HepG2 (cell line): ENCODE measurements around the gene CADM2. TPM values are rescaled to one million over a fixed set of nuclear protein-coding genes. Genes with fewer than 3 reads are reported as not detected.

ENCODE experiments used
- ATAC-seq: fragments of 200-7000 bp; cut with Tn5 transposase; 3 replicates; pipeline ENCODE4 v1.9.1; 2020; ENCODE audit warnings: mild to moderate bottlenecking, moderate library complexity
- BruUV-seq: library from RNA; stranded (reverse); fragments of 400-500 nt; replicated peaks from 2 replicates; lab custom pipeline; 2021; lab: Mats Ljungman, UMichigan
- CTCF ChIA-PET: fragments of 300-600 bp; formaldehyde crosslinking; extraction: SDS; loops from one replicate; lab custom pipeline; 2021; ENCODE audit warnings: low total read pairs, inconsistent platforms, low intra/inter-chr PET ratio; lab: Yijun Ruan, JAX
- POLR2A ChIA-PET: fragments of 350-600 bp; sonication (Branson Sonifier 250); formaldehyde crosslinking; loops from one replicate; lab custom pipeline; 2020; ENCODE audit warnings: antibody characterized with exemption, inconsistent platforms; lab: Yijun Ruan, JAX
- DNase-seq: peaks from one replicate; pipeline ENCODE4 v3.0.0-alpha.2; 2015; ENCODE audit warnings: low spot score
- FAIRE-seq: peaks from 3 replicates; lab custom pipeline; 2011; peaks lifted over from hg19 to GRCh38; lab: Jason Lieb, UNC
- H2AFZ ChIP-seq: one replicate; pipeline ENCODE4 v1.6.1; 2011; ENCODE audit warnings: low read length, inconsistent platforms
- H3K27ac ChIP-seq: fragments of 300-600 bp; 3 replicates; pipeline ENCODE4 v1.8.0; 2011; ENCODE audit warnings: mixed run types, mild to moderate bottlenecking, mixed read lengths, low read length, inconsistent platforms; ENCODE audit not compliant: insufficient read depth; ENCODE audit errors: extremely low read length
- H3K27me3 ChIP-seq, 2 experiments: fragments of 200-600 bp in 1 of 2; 2 replicates in 1 of 2; 3 replicates in 1 of 2; pipeline versions ENCODE4 v1.6.0 to v1.8.0; 2011; ENCODE audit warnings: low read length in 2 of 2, mild to moderate bottlenecking in 2 of 2, moderate library complexity in 2 of 2, inconsistent platforms in 1 of 2; ENCODE audit not compliant: insufficient read depth in 2 of 2, control insufficient read depth in 1 of 2
- H3K36me3 ChIP-seq, 2 experiments: fragments of 200-600 bp in 1 of 2; replicated peaks in 1 of 2; 2 replicates in 1 of 2; 3 replicates in 1 of 2; pipeline versions ENCODE4 v1.5.1 to v1.8.0; 2011; ENCODE audit warnings: low read length in 2 of 2, inconsistent platforms in 1 of 2; ENCODE audit not compliant: insufficient read depth in 2 of 2, control insufficient read depth in 1 of 2
- H3K4me1 ChIP-seq: 2 replicates; pipeline ENCODE4 v1.5.1; 2012; ENCODE audit warnings: low read length, inconsistent platforms; ENCODE audit not compliant: insufficient read depth
- H3K4me2 ChIP-seq: 2 replicates; pipeline ENCODE4 v1.6.0; 2011; ENCODE audit warnings: low read depth, low read length, inconsistent platforms
- H3K4me3 ChIP-seq, 3 experiments: fragments of 200-600 bp in 1 of 3; sonication (generic), shearing (Covaris generic) in 1 of 3; replicated peaks in 1 of 3; 2 replicates each; pipeline ENCODE4 v1.5.1; 2011 to 2016; ENCODE audit warnings: low read length in 3 of 3, inconsistent platforms in 2 of 3, low read depth in 2 of 3, mild to moderate bottlenecking in 2 of 3, control low read depth in 1 of 3, mixed read lengths in 1 of 3; ENCODE audit not compliant: insufficient read depth in 1 of 3
- H3K79me2 ChIP-seq: one replicate; pipeline ENCODE4 v1.6.1; 2011; ENCODE audit warnings: low read length, inconsistent platforms; ENCODE audit not compliant: insufficient read depth
- H3K9ac ChIP-seq: 2 replicates; pipeline ENCODE4 v1.6.0; 2011; ENCODE audit warnings: mild to moderate bottlenecking, low read depth, low read length, inconsistent platforms; ENCODE audit not compliant: insufficient read depth
- H3K9me3 ChIP-seq: 2 replicates; pipeline ENCODE4 v1.5.1; 2012; ENCODE audit warnings: mild to moderate bottlenecking, low read length
- H4K20me1 ChIP-seq: 2 replicates; pipeline ENCODE4 v1.6.0; 2011; ENCODE audit warnings: inconsistent platforms, mild to moderate bottlenecking, low read length, moderate library complexity; ENCODE audit not compliant: insufficient read depth
- CEBPB ChIP-seq: IDR thresholded peaks from 2 replicates; pipeline ENCODE4 v1.6.1; 2011; ENCODE audit warnings: low read depth, low read length, improper control_type of control experiment, borderline replicate concordance
- ETV6 ChIP-seq: sonication (generic); formaldehyde crosslinking; conservative IDR thresholded peaks from 2 replicates; pipeline ENCODE4 v1.4.0; 2020; ENCODE audit warnings: missing genetic modification reagents
- FOSL2 ChIP-seq: sonication (generic); formaldehyde crosslinking; IDR thresholded peaks from 2 replicates; pipeline ENCODE4 v1.4.0; 2020; ENCODE audit warnings: missing genetic modification reagents
- HNF4A ChIP-seq: sonication (generic); formaldehyde crosslinking; IDR thresholded peaks from 2 replicates; pipeline ENCODE4 v1.4.0; 2020; ENCODE audit warnings: missing genetic modification reagents
- IRX3 ChIP-seq: sonication (generic); formaldehyde crosslinking; IDR thresholded peaks from 2 replicates; pipeline ENCODE4 v1.8.1; 2023; ENCODE audit warnings: mild to moderate bottlenecking, low read depth, missing genetic modification reagents, borderline replicate concordance
- MXD4 ChIP-seq: IDR thresholded peaks from 2 replicates; pipeline ENCODE4 v1.6.1; 2016; ENCODE audit warnings: mild to moderate bottlenecking, missing biosample characterization, missing genetic modification reagents
- U2AF1 ChIP-seq: fragments of 200-400 bp; formaldehyde crosslinking; optimal IDR thresholded peaks from 2 replicates; pipeline ENCODE3; 2017; ENCODE audit warnings: mild to moderate bottlenecking, low read depth, low read length
- YY1 ChIP-seq: IDR thresholded peaks from 2 replicates; pipeline ENCODE4 v1.6.1; 2011; ENCODE audit warnings: low read length, low read depth, moderate library complexity, mild to moderate bottlenecking; ENCODE audit not compliant: insufficient read depth, insufficient replicate concordance
- ZNF281 ChIP-seq: sonication (generic); formaldehyde crosslinking; IDR thresholded peaks from 2 replicates; pipeline ENCODE4 v1.4.0; 2020; ENCODE audit warnings: missing genetic modification reagents, borderline replicate concordance
- ZNF816 ChIP-seq: sonication (generic); formaldehyde crosslinking; IDR thresholded peaks from 2 replicates; pipeline ENCODE4 v1.8.0; 2022; ENCODE audit warnings: missing genetic modification reagents, mild to moderate bottlenecking, borderline replicate concordance
- WGBS: methylation state at CpG from one replicate; pipeline ENCODE4 v1.1.6; 2017; ENCODE audit warnings: low lambda C conversion rate; 5-methylcytosine and 5-hydroxymethylcytosine counted together
- in situ Hi-C: cut with HindIII; loops from 2 replicates; pipeline ENCODE4 v1.10.0; 2017; ENCODE audit warnings: low pct_unique_long_range_greater_than_20kb; ENCODE audit not compliant: extremely low pct_ligation_motif_present
- intact Hi-C: fragments of 100-400 bp; cut with micrococcal nuclease; formaldehyde crosslinking; loops from one replicate; pipeline ENCODE4 v1.10.0; 2022; ENCODE audit not compliant: unreplicated experiment
- polyA plus RNA-seq, 8 experiments: library from polyadenylated mRNA; depleted of rRNA in 3 of 8; stranded (reverse) in 7 of 8; unstranded in 1 of 8; fragments of >200 nt; fragmentation: Illumina TruSeq in 4 of 8; extraction: Trizol in 4 of 8; gene quantifications; 2 replicates each; pipeline versions ENCODE4 v1.2.1 to v1.2.3, GENCODE V29; 2011 to 2016; ENCODE audit warnings: low read depth in 4 of 8, missing spikeins in 1 of 8, mixed read lengths in 1 of 8; ENCODE audit not compliant: insufficient read depth in 1 of 8
- total RNA-seq, 5 experiments: library from RNA; depleted of rRNA; stranded (reverse); fragments of >200 nt; fragmentation: Illumina TruSeq; extraction: Trizol; gene quantifications; 2 replicates each; pipeline ENCODE4 v1.2.3, GENCODE V29; 2016; ENCODE audit warnings: low read depth in 1 of 5

Gene CADM2
- total and polyA plus RNA-seq, 2 of the 13 experiments (the other 11 are each of a cell fraction or from before 2014, with no cell fraction given) = not detected

- no peak overlapping the region for H3K4me2 ChIP-seq
- H3K9ac ChIP-seq = no peak overlapping the region
- H3K27me3 ChIP-seq = no peaks in the 10 kb centered on the region
- peak; percentile 3 for DNase-seq
- no TSS peak for BruUV-seq
- no peaks in the 10 kb centered on the region for H4K20me1 ChIP-seq
- in situ Hi-C loops = loop anchor here (10.0 kb wide), 1 partner anchor 267 kb away; no protein-coding TSS in a partner anchor
- no peak for FAIRE-seq
- H3K9me3 ChIP-seq = no peaks in the 10 kb centered on the region
- ChIA-PET POLR2A (no interaction called here), CTCF (no interaction called here)
- no peak for ATAC-seq
- intact Hi-C loops = loop anchor here (10.0 kb wide), 2 partner anchors 233 to 597 kb away; no protein-coding TSS in a partner anchor
- 0 out of 2 replicates have a peak, but pooled peaks have one; percentile 0 for TF ChIP-seq CEBPB
- no peak for TF ChIP-seq IRX3 (CRISPR knock-in tag)
- TF ChIP-seq YY1 = no peak
- peak; percentile 75 for TF ChIP-seq FOSL2
- WGBS = 47% methylated on average over 6 of the region's 6 CpGs
- no peaks in the 10 kb centered on the region for H3K79me2 ChIP-seq
- H3K4me1 ChIP-seq = no peaks in the 10 kb centered on the region
- H3K36me3 ChIP-seq = no peaks in the 10 kb centered on the region
- no peak overlapping the region for H3K4me3 ChIP-seq
- no peak overlapping the region for H3K27ac ChIP-seq
- no peak overlapping the region for H2AFZ ChIP-seq
Observed at GRCh38 chr3:85571835-85572234, 613.0 kb downstream of the CADM2 start.

DNA sequence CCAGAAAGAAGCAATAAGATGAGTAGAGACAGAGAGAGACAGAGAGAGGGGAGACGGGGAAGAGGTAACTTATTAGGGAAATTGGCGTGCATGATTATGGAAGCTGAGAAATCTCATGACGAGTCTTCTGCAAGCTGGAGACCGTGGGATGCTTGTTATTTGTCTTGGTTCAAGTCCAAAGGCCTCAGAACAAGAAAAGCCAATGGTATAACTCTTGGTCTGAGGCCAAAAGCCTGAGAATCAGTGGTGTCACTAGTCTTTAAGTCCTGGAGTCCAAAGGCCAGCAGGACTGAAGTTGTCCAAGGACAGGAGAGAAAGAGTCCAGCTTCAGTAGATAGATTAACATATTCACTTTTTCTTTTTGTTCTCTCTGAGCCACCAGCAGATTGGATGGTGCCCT, 613.6 kb downstream of the CADM2 start:
- FAIRE-seq (no peak), ATAC-seq (peak; percentile 23; the same call in 1 of the 3 replicates), DNase-seq (no peak)
- no peak for TF ChIP-seq ZNF281 (CRISPR knock-in tag)
- TF ChIP-seq ETV6 = no peak
- no peak for TF ChIP-seq U2AF1
- no peak for TF ChIP-seq MXD4 (CRISPR knock-in tag)
- TF ChIP-seq ZNF816 (CRISPR knock-in tag) = no peak
- TF ChIP-seq HNF4A = 0 out of 2 replicates have a peak, but pooled peaks have one; percentile 4
- Histone ChIP-seq H3K27me3 (no peaks in the 10 kb centered on the region), H3K79me2 (no peaks in the 10 kb centered on the region), H4K20me1 (no peaks in the 10 kb centered on the region), H2AFZ (no peak overlapping the region), H3K27ac (no peak overlapping the region), H3K4me3 (no peak overlapping the region), H3K36me3 (no peaks in the 10 kb centered on the region), H3K4me1 (no peaks in the 10 kb centered on the region), H3K9me3 (no peaks in the 10 kb centered on the region), H3K9ac (no peak overlapping the region), H3K4me2 (no peak overlapping the region)
- CTCF ChIA-PET = no interaction called here
- WGBS = 20% methylated on average over 4 of the region's 4 CpGs
- BruUV-seq = no TSS peak
- POLR2A ChIA-PET = no interaction called here
- in situ Hi-C loops (loop anchor here (10.0 kb wide), 1 partner anchor 268 kb away; no protein-coding TSS in a partner anchor), intact Hi-C loops (loop anchor here (10.0 kb wide), 2 partner anchors 232 to 598 kb away; no protein-coding TSS in a partner anchor)
